Measurements from ENCODE around the gene SLC9A3. TPM values are rescaled to one million over a fixed set of nuclear protein-coding genes. Genes with fewer than 3 reads are reported as not detected.

Gene SLC9A3
- total RNA-seq, 4 donors from 2014 or later, result 1.7 to 4.5 (median 2.9) TPM

GRCh38 chr5:432928-433791 is 91.1 kb downstream of the SLC9A3 start:
- intact Hi-C loops (cut with DNase I; ENCODE audit: low total_unique reads), result no loop called here

GRCh38 chr5:432201-432927 is 91.9 kb downstream of the SLC9A3 start:
- ATAC-seq (no peak), DNase-seq (no peak)
- in situ Hi-C loops (cut with MboI; ENCODE audit: low sequenced_read_pairs in 4 of 4), result no loop called here
- Histone ChIP-seq H3K36me3 (no peaks in the 10 kb centered on the region), H3K4me3 (no peak overlapping the region), H3K4me1 (no peaks in the 10 kb centered on the region), H3K27me3 (peaks cover 7 to 24% (median 12%) of the 10 kb centered on the region in 3 donors), H3K27ac (no peak overlapping the region), H3K9me3 (no peaks in the 10 kb centered on the region)
- intact Hi-C loops (cut with DNase I; ENCODE audit: low total_unique reads), result no loop called here
- TF ChIP-seq CTCF (IDR thresholded peaks at IDR 0.05 in 4 of 5, conservative IDR thresholded peaks at IDR 0.05 in 1 of 5), result no peak
- no peak for TF ChIP-seq POLR2A (IDR thresholded peaks at IDR 0.05)

More at GRCh38 chr5:432928-433791, 91.1 kb downstream of the SLC9A3 start:
- ATAC-seq (no peak), DNase-seq (no peak)
- Histone ChIP-seq H3K4me1 (no peaks in the 10 kb centered on the region), H3K36me3 (no peaks in the 10 kb centered on the region), H3K27ac (no peak overlapping the region), H3K9me3 (no peaks in the 10 kb centered on the region), H3K27me3 (peaks cover 9 to 21% (median 12%) of the 10 kb centered on the region in 3 donors), H3K4me3 (no peak overlapping the region)
- in situ Hi-C loops (cut with MboI; ENCODE audit: low sequenced_read_pairs in 4 of 4), result no loop called here
- TF ChIP-seq POLR2A (IDR thresholded peaks at IDR 0.05), result no peak
- no peak for TF ChIP-seq CTCF (IDR thresholded peaks at IDR 0.05 in 4 of 5, conservative IDR thresholded peaks at IDR 0.05 in 1 of 5)

- Histone ChIP-seq H3K4me1 (no peaks in the 10 kb centered on the region), H3K9me3 (no peaks in the 10 kb centered on the region), H3K4me3 (no peak overlapping the region), H3K27me3 (peaks cover 3 to 20% (median 12%) of the 10 kb centered on the region in 3 donors), H3K36me3 (no peaks in the 10 kb centered on the region), H3K27ac (no peak overlapping the region)
- ATAC-seq (no peak), DNase-seq (no peak)
- in situ Hi-C loops (cut with MboI; ENCODE audit: low sequenced_read_pairs in 4 of 4), result no loop called here
- TF ChIP-seq POLR2A (IDR thresholded peaks at IDR 0.05) (no peak), CTCF (IDR thresholded peaks at IDR 0.05 in 4 of 5, conservative IDR thresholded peaks at IDR 0.05 in 1 of 5) (no peak)
- intact Hi-C loops (cut with DNase I; ENCODE audit: low total_unique reads), result no loop called here
Observed at GRCh38 chr5:431711-432050, 92.6 kb downstream of the SLC9A3 start.

GRCh38 chr5:431001-431710 is 93.1 kb downstream of the SLC9A3 start:
- ATAC-seq, result no peak
- H3K27ac ChIP-seq, result no peak overlapping the region
- H3K4me1 ChIP-seq, result no peaks in the 10 kb centered on the region
- TF ChIP-seq POLR2A (IDR thresholded peaks at IDR 0.05) (no peak), CTCF (IDR thresholded peaks at IDR 0.05 in 4 of 5, conservative IDR thresholded peaks at IDR 0.05 in 1 of 5) (peak in 2 of 5 experiments; percentile 18 to 52)
- intact Hi-C loops (cut with DNase I; ENCODE audit: low total_unique reads), result no loop called here
- no peaks in the 10 kb centered on the region for H3K36me3 ChIP-seq
- peaks cover 3 to 20% (median 12%) of the 10 kb centered on the region in 3 donors for H3K27me3 ChIP-seq
- no peak overlapping the region for H3K4me3 ChIP-seq
- in situ Hi-C loops (cut with MboI; ENCODE audit: low sequenced_read_pairs in 4 of 4), result no loop called here
- H3K9me3 ChIP-seq, result no peaks in the 10 kb centered on the region
- DNase-seq, result no peak

Measured in gastrocnemius medialis (tissue), 4 donors.